Osteocyte (in vitro differentiated cells): Measurements from ENCODE around the gene F13B. TPM values are rescaled to one million over a fixed set of nuclear protein-coding genes. Genes with fewer than 3 reads are reported as not detected.
"Not testable (repeated sequence)": the region's sequence is repeated elsewhere in the genome, so short reads cannot be mapped to it uniquely, and the experiment has no call there.

Experiments
- DNase-seq: peaks from one replicate; pipeline ENCODE4 v3.0.0; 2021; ENCODE audit warnings: mixed read lengths; ENCODE audit not compliant: unreplicated experiment; ENCODE audit errors: extremely low spot score
- H3K27ac Mint-ChIP-seq: one replicate; pipeline ENCODE4 v1.8.0; 2021; ENCODE audit warnings: mild to moderate bottlenecking, mixed read lengths; ENCODE audit not compliant: unreplicated experiment
- H3K27me3 Mint-ChIP-seq: one replicate; pipeline ENCODE4 v1.8.0; 2021; ENCODE audit warnings: mixed read lengths; ENCODE audit not compliant: unreplicated experiment
- H3K36me3 Mint-ChIP-seq: one replicate; pipeline ENCODE4 v1.8.0; 2021; ENCODE audit warnings: mixed read lengths; ENCODE audit not compliant: unreplicated experiment
- H3K4me1 Mint-ChIP-seq: one replicate; pipeline ENCODE4 v1.8.0; 2021; ENCODE audit warnings: mixed read lengths; ENCODE audit not compliant: unreplicated experiment
- H3K4me3 Mint-ChIP-seq: one replicate; pipeline ENCODE4 v1.8.0; 2021; ENCODE audit warnings: mild to moderate bottlenecking, moderate library complexity, mixed read lengths; ENCODE audit not compliant: unreplicated experiment
- H3K9me3 Mint-ChIP-seq: one replicate; pipeline ENCODE4 v1.8.0; 2021; ENCODE audit warnings: mixed read lengths; ENCODE audit not compliant: unreplicated experiment
- total RNA-seq: library from RNA; stranded (reverse); gene quantifications from 2 replicates; pipeline ENCODE4 v1.2.1, GENCODE V29; 2021
- TF ChIP-seq, protein P1 (sequence below): fragments of 200-600 bp; sonication (generic); IDR thresholded peaks from 2 replicates; pipeline ENCODE4 v1.5.0; 2021; ENCODE audit warnings: antibody characterized with exemption, mild to moderate bottlenecking, moderate library complexity

Gene F13B
- total RNA-seq, 1 donor from 2014 or later = not detected

DNA sequence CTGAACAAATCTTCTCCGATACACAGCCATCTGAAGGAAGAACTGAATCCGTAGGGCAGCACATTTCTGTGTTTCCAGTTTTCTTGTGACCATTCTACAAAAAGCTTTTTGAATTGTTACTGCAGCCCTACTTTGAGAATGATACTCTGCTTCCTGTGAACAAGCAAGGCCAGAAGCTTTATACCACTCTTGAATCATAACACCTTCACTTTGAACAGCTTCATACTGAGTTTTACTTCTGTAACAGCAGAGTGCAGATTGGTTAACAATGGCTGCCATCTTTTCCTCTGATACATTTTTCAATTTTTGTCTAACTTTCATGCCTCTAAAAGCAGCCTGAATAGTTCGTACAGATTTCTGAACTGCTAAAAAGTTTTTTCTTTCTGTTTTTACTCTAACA, 33.6 kb upstream of the F13B start:
- H3K27me3 Mint-ChIP-seq = no peaks in the 10 kb centered on the region
- H3K9me3 Mint-ChIP-seq = no peaks in the 10 kb centered on the region
- H3K27ac Mint-ChIP-seq = no peak overlapping the region
- peaks cover 3% of the 10 kb centered on the region for H3K36me3 Mint-ChIP-seq
- peaks cover 5% of the 10 kb centered on the region for H3K4me1 Mint-ChIP-seq
- H3K4me3 Mint-ChIP-seq = no peak overlapping the region
- no peak for DNase-seq
- TF ChIP-seq, protein P1, sequence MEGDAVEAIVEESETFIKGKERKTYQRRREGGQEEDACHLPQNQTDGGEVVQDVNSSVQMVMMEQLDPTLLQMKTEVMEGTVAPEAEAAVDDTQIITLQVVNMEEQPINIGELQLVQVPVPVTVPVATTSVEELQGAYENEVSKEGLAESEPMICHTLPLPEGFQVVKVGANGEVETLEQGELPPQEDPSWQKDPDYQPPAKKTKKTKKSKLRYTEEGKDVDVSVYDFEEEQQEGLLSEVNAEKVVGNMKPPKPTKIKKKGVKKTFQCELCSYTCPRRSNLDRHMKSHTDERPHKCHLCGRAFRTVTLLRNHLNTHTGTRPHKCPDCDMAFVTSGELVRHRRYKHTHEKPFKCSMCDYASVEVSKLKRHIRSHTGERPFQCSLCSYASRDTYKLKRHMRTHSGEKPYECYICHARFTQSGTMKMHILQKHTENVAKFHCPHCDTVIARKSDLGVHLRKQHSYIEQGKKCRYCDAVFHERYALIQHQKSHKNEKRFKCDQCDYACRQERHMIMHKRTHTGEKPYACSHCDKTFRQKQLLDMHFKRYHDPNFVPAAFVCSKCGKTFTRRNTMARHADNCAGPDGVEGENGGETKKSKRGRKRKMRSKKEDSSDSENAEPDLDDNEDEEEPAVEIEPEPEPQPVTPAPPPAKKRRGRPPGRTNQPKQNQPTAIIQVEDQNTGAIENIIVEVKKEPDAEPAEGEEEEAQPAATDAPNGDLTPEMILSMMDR = no peak

DNA sequence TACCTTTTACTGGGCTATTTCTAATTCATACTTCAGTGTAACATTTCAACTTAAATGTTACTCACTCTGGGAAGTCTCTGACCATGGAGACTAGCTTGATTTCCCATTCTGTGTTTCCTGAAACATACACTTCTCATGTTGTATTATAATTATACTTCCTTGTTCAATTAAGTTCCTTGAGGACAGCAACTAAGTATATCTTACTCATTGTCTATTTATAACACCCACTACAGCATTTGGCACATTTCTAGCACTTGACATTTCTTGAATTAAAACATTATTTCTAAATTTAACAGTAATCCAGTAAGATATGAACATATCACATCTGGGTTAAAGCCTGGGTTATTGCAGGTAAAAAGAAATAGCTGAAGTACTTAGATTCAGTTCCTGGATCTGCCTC, 32.4 kb upstream of the F13B start:
- Mint-ChIP-seq H3K9me3 (no peaks in the 10 kb centered on the region), H3K4me1 (peaks cover 5% of the 10 kb centered on the region), H3K36me3 (no peaks in the 10 kb centered on the region), H3K27ac (no peak overlapping the region), H3K4me3 (no peak overlapping the region), H3K27me3 (no peaks in the 10 kb centered on the region)
- TF ChIP-seq, protein P1 = no peak
- DNase-seq = no peak

DNA sequence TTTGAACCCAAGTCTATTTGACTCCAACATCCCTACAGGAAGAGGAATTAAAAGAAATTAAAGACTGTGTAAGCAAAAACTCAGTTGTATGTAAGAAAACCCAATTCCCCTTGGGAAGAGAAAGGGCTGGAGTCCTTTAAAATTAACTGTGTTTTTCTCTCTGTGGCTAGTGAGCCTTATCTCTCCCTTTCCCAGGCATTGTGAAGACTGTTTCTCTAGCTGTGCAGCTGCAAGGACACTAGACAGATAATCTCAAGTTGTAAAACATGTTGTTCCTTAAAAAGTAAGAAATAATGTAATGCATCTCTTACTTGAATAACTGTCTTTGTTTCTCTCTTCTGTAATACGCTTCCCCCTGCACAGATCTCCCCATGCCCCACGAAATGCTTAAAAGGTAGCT, 29.9 kb upstream of the F13B start:
- not testable (repeated sequence) for H3K27me3 Mint-ChIP-seq, H3K4me3 Mint-ChIP-seq, H3K9me3 Mint-ChIP-seq, H3K27ac Mint-ChIP-seq, DNase-seq, H3K36me3 Mint-ChIP-seq, H3K4me1 Mint-ChIP-seq

DNA sequence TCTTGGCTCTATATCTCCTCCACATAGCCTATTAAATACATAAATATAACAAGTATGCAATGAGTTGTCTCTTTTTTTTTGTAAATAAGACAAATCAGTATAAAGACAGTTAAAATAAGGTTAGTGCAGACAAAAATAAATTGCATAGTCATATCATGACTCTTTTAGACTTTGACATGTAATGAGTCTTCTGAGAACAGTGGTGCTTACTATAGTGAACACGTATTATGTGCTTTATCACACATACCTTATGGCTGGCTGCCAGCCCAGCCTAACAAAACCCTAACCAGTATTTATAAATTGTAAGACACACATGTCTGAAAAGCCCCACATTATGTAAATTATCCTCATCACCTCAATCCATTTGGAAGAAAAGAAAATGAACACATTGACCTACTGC, 29.1 kb upstream of the F13B start:
- Mint-ChIP-seq H3K27ac (no peak overlapping the region), H3K4me3 (no peak overlapping the region), H3K4me1 (peaks cover 5% of the 10 kb centered on the region), H3K27me3 (no peaks in the 10 kb centered on the region), H3K36me3 (peaks cover 4% of the 10 kb centered on the region), H3K9me3 (no peaks in the 10 kb centered on the region)
- TF ChIP-seq, protein P1 = no peak
- no peak for DNase-seq

DNA sequence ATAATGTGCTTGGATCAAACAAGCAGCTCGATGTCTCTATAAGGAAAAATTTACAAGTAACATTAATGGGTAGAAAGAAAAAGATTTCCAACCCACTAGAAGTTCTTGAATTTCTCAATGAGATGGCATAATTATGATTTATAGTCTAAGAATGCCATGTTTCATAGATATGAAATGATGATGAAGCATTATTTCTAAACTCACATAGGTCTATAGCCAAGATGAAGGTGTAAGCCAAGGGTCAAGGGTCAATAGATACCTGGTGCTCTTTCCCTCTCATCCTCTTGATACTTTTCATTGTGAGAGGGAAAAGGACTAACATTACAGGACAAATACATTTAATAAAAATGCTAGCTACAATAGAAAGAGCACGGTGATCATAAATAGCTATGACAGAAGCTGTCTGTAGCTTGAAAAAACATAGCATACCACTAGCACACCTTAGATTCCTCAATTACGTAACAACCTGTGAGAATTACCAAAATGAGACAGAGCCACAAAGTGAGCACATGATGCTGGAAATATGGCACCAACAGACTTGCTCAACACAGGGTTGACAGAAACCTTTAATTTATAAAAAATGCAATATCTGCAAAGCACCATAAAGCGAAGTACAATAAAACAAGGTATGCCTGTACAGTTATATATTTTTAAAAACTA, 26.3 kb upstream of the F13B start:
- peaks cover 5% of the 10 kb centered on the region for H3K4me1 Mint-ChIP-seq
- H3K36me3 Mint-ChIP-seq = peaks cover 4% of the 10 kb centered on the region
- H3K9me3 Mint-ChIP-seq = no peaks in the 10 kb centered on the region
- H3K27me3 Mint-ChIP-seq = no peaks in the 10 kb centered on the region
- no peak overlapping the region for H3K4me3 Mint-ChIP-seq
- DNase-seq = no peak
- no peak overlapping the region for H3K27ac Mint-ChIP-seq
- TF ChIP-seq, protein P1 = no peak
